SK-N-SH (cell line): ENCODE measurements around the gene PSMD1.

ENCODE experiments used
- EP300 ChIP-seq, 2 experiments: IDR thresholded peaks; 2 replicates each; pipeline versions ENCODE4 v1.4.0 to v1.6.1; 2012; ENCODE audit warnings: borderline replicate concordance in 1 of 2, low read depth in 1 of 2, low read length in 1 of 2
- FOXM1 ChIP-seq: IDR thresholded peaks from 2 replicates; pipeline ENCODE4 v1.4.0; 2012; ENCODE audit warnings: low read depth, mild to moderate bottlenecking
- NFIC ChIP-seq: IDR thresholded peaks from 2 replicates; pipeline ENCODE4 v1.4.0; 2012; ENCODE audit warnings: borderline replicate concordance
- PBX3 ChIP-seq: IDR thresholded peaks from 2 replicates; pipeline ENCODE4; 2012
- RAD21 ChIP-seq: IDR thresholded peaks from 2 replicates; pipeline ENCODE4 v1.6.1; 2012; ENCODE audit warnings: mild to moderate bottlenecking, low read length
- RCOR1 ChIP-seq: fragments of 150-350 bp; IDR thresholded peaks from 2 replicates; pipeline ENCODE4 v1.6.1; 2017; ENCODE audit warnings: antibody characterized with exemption, low read length
- TF ChIP-seq, protein P1 (sequence below): IDR thresholded peaks from 2 replicates; pipeline ENCODE4 v1.6.1; 2012; ENCODE audit warnings: mild to moderate bottlenecking, low read depth, low read length, moderate library complexity
- TF ChIP-seq, protein P2 (sequence below): fragments of 200-600 bp; sonication (generic); IDR thresholded peaks from 2 replicates; pipeline ENCODE4 v1.6.1; 2017; ENCODE audit warnings: antibody characterized with exemption, mild to moderate bottlenecking, moderate library complexity

DNA sequence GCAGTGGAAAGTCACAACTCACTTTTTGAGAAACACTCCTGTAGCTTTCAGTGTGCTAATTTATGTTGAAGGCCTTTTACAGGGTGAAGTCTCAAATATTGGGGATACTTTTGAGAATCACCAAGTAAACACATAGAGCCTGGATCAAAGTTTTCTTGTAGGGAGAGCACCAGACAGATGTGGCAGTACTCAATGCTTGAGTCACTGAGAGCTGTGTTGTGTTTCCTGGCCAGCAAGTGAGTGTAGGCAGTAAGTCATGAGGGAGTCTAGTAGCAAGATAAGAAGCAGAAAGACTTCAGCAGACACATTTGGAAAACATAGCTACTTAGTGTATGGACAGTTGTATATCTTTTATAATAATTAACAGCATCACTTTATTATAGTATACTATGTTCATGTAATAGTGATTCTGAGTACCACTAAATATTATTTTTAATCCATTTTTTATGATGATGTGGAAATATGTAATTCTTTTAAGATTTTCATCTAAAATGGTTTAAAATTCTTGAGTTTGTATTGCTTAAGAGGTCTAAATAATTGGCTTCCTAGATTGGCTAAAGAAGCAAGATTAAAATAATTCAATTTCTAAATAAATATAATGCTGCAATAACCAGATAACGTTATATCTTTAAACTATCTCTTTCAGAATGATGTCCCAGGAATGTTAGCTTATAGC lies 12.8 kb downstream of the PSMD1 start:
- TF ChIP-seq PBX3 = no peak
- TF ChIP-seq RAD21 = no peak
- TF ChIP-seq, protein P1, sequence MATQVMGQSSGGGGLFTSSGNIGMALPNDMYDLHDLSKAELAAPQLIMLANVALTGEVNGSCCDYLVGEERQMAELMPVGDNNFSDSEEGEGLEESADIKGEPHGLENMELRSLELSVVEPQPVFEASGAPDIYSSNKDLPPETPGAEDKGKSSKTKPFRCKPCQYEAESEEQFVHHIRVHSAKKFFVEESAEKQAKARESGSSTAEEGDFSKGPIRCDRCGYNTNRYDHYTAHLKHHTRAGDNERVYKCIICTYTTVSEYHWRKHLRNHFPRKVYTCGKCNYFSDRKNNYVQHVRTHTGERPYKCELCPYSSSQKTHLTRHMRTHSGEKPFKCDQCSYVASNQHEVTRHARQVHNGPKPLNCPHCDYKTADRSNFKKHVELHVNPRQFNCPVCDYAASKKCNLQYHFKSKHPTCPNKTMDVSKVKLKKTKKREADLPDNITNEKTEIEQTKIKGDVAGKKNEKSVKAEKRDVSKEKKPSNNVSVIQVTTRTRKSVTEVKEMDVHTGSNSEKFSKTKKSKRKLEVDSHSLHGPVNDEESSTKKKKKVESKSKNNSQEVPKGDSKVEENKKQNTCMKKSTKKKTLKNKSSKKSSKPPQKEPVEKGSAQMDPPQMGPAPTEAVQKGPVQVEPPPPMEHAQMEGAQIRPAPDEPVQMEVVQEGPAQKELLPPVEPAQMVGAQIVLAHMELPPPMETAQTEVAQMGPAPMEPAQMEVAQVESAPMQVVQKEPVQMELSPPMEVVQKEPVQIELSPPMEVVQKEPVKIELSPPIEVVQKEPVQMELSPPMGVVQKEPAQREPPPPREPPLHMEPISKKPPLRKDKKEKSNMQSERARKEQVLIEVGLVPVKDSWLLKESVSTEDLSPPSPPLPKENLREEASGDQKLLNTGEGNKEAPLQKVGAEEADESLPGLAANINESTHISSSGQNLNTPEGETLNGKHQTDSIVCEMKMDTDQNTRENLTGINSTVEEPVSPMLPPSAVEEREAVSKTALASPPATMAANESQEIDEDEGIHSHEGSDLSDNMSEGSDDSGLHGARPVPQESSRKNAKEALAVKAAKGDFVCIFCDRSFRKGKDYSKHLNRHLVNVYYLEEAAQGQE = no peak
- no peak for TF ChIP-seq RCOR1
- TF ChIP-seq, protein P2, sequence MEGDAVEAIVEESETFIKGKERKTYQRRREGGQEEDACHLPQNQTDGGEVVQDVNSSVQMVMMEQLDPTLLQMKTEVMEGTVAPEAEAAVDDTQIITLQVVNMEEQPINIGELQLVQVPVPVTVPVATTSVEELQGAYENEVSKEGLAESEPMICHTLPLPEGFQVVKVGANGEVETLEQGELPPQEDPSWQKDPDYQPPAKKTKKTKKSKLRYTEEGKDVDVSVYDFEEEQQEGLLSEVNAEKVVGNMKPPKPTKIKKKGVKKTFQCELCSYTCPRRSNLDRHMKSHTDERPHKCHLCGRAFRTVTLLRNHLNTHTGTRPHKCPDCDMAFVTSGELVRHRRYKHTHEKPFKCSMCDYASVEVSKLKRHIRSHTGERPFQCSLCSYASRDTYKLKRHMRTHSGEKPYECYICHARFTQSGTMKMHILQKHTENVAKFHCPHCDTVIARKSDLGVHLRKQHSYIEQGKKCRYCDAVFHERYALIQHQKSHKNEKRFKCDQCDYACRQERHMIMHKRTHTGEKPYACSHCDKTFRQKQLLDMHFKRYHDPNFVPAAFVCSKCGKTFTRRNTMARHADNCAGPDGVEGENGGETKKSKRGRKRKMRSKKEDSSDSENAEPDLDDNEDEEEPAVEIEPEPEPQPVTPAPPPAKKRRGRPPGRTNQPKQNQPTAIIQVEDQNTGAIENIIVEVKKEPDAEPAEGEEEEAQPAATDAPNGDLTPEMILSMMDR = no peak
- no peak for TF ChIP-seq NFIC
- TF ChIP-seq EP300 (IDR thresholded peaks at IDR 0.05; ENCODE audit: borderline replicate concordance in 1 of 2, low read depth in 1 of 2, low read length in 1 of 2) = no peak
- no peak for TF ChIP-seq FOXM1
